HG03095 (cell line): ENCODE measurements around the gene HEY2.
A peak's percentile ranks its signal among the peaks of the same experiment; 100 is the strongest.

Experiments
- ATAC-seq: cut with Tn5 transposase; IDR thresholded peaks from one replicate; pipeline ENCODE4 v1.9.1; 2021; ENCODE audit warnings: moderate library complexity; ENCODE audit not compliant: unreplicated experiment

Gene HEY2

DNA sequence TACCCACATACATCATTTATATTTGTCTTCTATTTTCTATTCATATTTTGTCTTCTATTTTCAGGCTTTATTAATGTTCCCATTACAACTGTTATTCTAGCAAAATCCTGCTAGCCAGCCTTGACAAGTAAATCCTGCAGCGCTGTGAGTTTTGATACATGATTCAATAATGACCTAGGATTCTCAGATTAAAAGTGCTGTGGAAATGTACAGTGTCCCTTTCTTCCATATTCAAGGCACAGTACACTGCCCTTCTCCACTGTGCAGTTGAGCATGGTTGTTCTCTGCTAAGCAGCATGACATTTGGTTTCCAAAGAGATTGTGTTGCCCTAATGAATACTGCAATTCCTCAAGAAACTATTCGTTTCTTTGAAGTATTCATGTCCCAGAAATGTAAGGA is 5.8 kb upstream of the HEY2 start:
- no peak for ATAC-seq

GRCh38 chr6:125745281-125746018 is 4.0 kb upstream of the HEY2 start:
- no peak for ATAC-seq

DNA sequence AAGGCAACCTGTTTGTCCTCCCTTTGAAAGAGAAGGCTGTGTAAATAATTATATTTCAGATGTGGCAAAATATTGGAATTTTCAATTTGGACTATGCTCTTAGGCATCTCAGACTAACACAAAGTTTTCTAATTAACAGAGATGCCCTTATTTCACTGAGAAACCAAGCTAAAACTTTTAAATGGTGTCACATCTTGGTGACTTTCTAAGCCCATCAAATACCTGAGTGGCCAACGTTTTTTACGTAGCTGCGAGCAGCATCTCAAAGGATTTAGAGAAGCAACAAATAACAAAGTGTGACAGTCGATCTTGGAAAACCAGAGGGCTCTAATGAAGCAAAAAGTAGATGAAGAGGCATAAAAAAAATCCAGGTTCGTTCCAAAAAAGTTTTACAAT is 3.4 kb upstream of the HEY2 start:
- no peak for ATAC-seq

- ATAC-seq: peak; percentile 52
Measured at GRCh38 chr6:125746731-125747588, 2.5 kb upstream of the HEY2 start.

- ATAC-seq: no peak
Measured at GRCh38 chr6:125747589-125748405, 1.6 kb upstream of the HEY2 start.

DNA sequence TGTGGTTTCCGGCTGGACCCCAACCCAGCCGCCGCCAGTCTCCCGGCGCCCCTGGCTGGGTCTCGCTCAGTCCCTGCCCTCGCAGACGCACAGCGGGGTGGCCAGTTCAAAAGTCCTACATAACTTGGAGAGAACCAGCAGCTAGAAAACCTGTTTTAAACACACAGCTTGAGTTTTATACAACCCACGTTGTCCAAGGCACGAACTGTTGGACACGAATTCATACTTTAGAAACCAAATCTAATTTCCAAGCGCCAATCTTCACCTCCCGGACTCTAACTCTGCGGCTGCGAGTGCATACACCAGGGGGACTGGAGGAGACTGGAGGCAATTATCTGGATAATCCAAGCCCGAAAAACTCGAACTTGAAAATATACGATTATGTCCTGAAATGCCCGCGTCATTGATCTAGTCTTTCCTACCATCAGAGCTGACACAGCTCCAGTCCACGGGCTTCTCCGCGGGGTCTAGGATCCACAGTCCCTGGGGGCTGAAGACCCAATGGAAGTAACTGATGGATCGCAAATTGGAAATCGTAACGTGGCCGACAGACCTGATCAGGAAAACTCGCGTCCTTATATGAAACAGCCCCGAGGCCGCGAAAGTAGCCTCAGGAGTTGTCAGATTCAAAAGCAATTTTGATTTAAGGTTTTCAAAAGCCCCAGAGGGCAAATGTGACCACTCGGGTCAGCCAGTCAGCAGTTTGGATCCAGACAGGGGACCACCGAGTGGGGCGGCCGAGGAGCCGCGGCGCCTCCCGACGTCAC is 843 bp upstream of the HEY2 start:
- ATAC-seq: no peak

DNA sequence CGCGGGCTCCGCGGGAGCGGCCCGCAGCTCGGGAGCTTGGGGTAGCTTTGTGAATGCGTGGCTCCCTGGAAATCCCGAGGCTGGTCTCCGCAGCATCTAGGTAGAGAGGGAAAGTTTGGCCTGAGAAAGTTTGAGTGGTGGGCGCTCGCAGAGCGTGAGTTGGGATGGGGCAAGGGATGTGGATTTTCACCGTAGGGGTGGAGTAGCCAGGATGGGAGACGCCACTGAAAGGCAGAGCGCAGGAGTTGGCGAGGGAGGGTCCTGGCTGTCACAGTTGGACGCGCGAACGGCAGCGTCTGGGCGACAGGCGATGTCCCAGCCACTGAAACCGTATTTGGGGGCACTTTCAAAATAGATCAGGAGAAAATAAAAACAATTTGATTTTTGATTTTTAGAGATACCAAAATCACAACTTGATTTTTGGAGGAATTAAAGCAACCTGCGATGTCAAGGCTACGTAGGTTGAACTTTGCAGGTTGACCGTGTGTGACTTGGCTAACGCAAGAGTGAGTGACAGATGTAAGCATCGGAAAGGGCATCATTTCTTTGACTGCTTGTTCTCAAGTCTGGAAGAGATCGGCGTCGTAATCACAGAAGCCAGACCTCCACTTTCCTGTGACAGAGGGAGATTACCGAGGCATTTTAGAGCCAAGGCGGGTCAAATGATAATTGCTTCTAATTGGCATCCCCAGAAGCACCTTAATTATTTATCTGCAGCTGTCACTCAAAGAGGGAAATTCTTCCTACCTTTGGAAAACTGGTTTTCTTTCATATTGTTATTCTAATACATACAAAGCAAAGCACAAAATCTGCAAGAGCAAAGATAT is 646 bp downstream of the HEY2 start:
- no peak for ATAC-seq

- ATAC-seq: no peak
Measured at GRCh38 chr6:125750692-125751333, 1.4 kb downstream of the HEY2 start.

DNA sequence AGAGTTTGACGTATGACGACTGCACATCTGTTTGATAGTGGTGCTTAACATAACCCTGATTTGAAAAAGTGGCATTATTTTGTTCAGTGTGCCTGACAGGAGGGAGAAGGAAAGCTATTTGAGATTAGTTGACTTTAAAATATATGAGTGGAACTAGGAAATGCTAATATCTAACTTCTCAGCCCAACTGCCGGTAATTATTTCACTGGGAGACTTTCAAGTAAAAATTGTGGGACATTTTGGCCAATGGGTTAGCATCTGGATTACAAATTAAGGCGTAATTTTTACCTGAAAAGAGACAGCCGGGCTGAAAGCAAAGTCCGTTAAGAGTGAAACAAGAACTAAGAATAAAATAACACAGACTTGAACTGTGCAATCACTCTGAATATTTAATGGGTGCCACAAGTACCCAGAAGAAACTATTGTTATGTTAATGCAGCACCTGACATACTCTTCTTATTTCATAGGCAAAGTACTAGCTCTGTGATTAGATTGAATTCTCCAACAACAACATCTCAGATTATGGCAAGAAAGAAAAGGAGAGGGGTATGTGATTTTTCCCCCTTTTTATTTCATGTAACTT is 2.0 kb downstream of the HEY2 start:
- no peak for ATAC-seq

- ATAC-seq: no peak
Measured at GRCh38 chr6:125752773-125753172, 3.3 kb downstream of the HEY2 start.

DNA sequence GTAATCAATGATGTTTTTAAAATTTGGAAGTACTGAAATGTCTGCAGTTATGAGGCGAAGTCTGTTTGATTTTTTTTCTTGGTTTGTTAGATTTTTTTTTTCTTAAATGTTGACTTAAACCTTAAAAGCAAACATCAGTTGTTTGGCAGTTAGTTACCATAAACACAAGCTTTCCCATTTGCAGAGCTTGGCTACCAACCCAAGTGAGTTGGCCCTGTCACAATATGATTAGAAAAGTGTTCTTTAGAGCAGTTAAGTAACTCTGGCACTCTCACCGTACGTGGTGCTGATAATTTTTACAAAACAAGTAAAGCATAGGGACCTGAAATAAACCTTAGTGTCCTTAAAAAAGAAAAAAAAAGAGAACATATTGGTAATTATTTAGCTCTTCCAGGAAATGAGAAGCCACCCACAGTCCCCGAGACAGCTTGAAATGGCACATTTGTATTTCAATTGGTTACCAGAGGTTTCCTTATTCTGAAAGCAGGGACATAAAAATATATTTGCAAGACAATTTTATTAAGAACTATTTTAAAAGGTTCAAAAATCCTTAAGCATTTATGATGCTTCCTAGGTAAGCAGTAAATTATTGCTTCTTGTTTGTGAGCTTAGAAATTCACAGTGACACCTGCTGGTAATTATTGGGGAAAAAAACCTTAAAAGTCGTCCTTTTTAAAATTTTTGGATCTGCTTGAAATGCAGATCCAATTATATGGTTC is 3.9 kb downstream of the HEY2 start:
- ATAC-seq: no peak

DNA sequence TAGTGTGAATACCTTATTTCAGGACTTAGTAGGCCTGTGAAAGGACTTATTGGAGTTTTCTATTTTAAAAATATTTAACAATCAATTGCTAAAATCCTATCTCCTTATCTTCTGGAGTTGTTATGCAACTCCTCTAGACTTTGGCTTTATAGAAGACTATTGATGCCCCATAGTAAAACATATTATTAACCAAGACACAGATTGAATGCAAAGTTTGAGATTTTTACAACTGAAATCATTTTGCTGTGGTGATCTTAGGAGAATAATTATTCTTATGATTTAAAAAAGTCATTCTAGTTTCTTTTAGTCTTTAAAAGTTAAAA is 4.5 kb downstream of the HEY2 start:
- ATAC-seq: no peak

DNA sequence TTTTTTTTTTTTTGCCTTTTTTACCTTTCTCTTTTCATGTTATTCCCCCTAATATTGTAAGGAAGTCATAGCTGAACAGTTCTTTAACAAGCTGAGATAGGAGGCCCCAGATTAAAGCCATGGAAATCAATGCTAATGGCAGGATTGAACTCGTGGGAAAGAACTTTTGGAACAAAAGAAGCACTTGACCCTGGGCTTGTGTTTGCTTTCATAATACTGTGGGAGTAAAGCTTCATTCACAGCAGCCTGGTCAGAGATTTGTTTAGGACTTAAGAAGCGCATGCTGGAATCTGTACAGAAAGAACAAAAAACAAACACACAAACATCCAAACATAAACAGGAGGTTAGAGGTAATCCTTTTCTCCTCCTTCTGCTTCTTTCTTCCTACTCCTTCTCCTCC is 5.1 kb downstream of the HEY2 start:
- no peak for ATAC-seq

DNA sequence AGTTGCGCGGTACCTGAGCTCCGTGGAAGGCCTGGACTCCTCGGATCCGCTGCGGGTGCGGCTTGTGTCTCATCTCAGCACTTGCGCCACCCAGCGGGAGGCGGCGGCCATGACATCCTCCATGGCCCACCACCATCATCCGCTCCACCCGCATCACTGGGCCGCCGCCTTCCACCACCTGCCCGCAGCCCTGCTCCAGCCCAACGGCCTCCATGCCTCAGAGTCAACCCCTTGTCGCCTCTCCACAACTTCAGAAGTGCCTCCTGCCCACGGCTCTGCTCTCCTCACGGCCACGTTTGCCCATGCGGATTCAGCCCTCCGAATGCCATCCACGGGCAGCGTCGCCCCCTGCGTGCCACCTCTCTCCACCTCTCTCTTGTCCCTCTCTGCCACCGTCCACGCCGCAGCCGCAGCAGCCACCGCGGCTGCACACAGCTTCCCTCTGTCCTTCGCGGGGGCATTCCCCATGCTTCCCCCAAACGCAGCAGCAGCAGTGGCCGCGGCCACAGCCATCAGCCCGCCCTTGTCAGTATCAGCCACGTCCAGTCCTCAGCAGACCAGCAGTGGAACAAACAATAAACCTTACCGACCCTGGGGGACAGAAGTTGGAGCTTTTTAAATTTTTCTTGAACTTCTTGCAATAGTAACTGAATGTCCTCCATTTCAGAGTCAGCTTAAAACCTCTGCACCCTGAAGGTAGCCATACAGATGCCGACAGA is 9.9 kb downstream of the HEY2 start:
- no peak for ATAC-seq

DNA sequence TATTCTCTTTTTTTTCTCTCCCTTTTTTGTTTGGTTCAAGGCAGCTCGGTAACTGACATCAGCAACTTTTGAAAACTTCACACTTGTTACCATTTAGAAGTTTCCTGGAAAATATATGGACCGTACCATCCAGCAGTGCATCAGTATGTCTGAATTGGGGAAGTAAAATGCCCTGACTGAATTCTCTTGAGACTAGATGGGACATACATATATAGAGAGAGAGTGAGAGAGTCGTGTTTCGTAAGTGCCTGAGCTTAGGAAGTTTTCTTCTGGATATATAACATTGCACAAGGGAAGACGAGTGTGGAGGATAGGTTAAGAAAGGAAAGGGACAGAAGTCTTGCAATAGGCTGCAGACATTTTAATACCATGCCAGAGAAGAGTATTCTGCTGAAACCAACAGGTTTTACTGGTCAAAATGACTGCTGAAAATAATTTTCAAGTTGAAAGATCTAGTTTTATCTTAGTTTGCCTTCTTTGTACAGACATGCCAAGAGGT is 10.6 kb downstream of the HEY2 start:
- no peak for ATAC-seq

GRCh38 chr6:125764121-125764671 is 14.8 kb downstream of the HEY2 start:
- no peak for ATAC-seq

GRCh38 chr6:125765944-125766343 is 16.5 kb downstream of the HEY2 start:
- ATAC-seq: no peak
